ENCODE results near the gene ZDHHC20. TPM values are rescaled to one million over a fixed set of nuclear protein-coding genes. Genes with fewer than 3 reads are reported as not detected.
A peak's percentile ranks its signal among the peaks of the same experiment; 100 is the strongest.

ZDHHC20 gene
- polyA plus RNA-seq (ENCODE audit: insufficient read length in 12 of 12) = 10 to 100 TPM in 11 of 12 donors, not detected in 1; 38.7 to 73.4 (median 53.3) TPM
- long read RNA-seq, donor 1, full-length matches to known transcripts = 1 of 8 reads
- long read RNA-seq, donor 1, partial matches to known transcripts = 0 of 8 reads
- long read RNA-seq, donor 1, other reads (novel, unspliced or antisense) = 7 of 8 reads
- long read RNA-seq, donor 2 = 0 reads
- long read RNA-seq, donor 3, full-length matches to known transcripts = 1 of 1 reads
- long read RNA-seq, donor 3, partial matches to known transcripts = 0 of 1 reads
- long read RNA-seq, donor 3, other reads (novel, unspliced or antisense) = 0 of 1 reads
- long read RNA-seq, donor 4 = 0 reads
- long read RNA-seq, donor 5 = 0 reads
- long read RNA-seq, donor 6, full-length matches to known transcripts = 1 of 1 reads
- long read RNA-seq, donor 6, partial matches to known transcripts = 0 of 1 reads
- long read RNA-seq, donor 6, other reads (novel, unspliced or antisense) = 0 of 1 reads
- long read RNA-seq, donor 7, full-length matches to known transcripts = 3 of 3 reads
- long read RNA-seq, donor 7, partial matches to known transcripts = 0 of 3 reads
- long read RNA-seq, donor 7, other reads (novel, unspliced or antisense) = 0 of 3 reads
- long read RNA-seq, donor 8 = 0 reads
- long read RNA-seq, donor 9, full-length matches to known transcripts = 3 of 3 reads
- long read RNA-seq, donor 9, partial matches to known transcripts = 0 of 3 reads
- long read RNA-seq, donor 9, other reads (novel, unspliced or antisense) = 0 of 3 reads
- long read RNA-seq, donor 10 = 0 reads
- long read RNA-seq, donor 11, full-length matches to known transcripts = 1 of 1 reads
- long read RNA-seq, donor 11, partial matches to known transcripts = 0 of 1 reads
- long read RNA-seq, donor 11, other reads (novel, unspliced or antisense) = 0 of 1 reads

DNA sequence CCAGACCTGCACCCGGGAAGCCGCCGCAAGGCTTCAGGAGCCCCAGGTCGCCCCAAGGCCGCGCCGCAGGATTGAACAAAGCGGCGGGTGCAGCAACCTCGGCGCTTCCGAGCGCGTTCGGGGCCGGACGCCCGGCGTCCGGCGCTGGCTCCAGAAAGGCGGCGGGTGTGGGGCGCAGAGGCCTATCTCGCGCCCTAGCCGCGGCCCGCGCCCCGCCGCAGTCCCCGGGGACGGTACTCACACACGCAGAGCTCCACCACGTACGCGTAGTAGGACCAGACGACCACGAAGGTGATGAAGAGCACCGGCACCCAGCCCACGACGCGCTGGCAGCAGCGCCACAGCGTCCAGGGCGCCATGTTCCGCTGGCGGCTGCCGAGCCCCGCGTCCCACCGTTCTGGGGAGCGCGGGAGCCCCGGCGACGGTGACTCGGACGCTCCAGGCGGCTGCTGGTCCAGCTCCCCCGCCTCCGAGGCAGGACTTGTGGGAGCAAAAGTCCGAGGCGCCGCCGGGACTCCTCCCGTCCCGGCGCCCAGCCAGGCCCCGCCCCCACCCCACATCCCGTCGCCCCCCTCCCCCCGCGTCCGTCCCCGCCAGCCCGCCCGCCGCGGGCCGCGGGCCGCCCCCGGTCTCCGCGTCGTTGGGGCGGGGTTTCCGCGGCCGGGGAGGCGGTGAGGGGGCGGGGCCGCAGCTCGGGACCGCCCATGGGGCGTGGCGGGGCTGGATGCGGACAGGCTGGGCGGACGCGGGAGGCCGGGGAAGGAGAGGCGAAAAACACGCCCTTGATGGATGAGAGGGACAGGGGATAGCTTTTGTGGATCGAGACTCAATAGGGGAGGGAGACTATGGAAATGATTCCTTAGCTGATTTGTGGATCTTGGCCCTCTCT lies at the start of gene ZDHHC20:
ZDHHC20 (minus strand) TSS at position 491 of the 889 bp plus-strand sequence; CDS start at position 359, 132 bp downstream.
- DNase-seq = peak; percentile 86

GRCh38 chr13:21504379-21504778 lies 45.3 kb upstream of the ZDHHC20 start:
- no peak for DNase-seq

- no peak for DNase-seq
These were observed 42.6 kb upstream of the ZDHHC20 start for GRCh38 chr13:21501686-21502085.

DNA sequence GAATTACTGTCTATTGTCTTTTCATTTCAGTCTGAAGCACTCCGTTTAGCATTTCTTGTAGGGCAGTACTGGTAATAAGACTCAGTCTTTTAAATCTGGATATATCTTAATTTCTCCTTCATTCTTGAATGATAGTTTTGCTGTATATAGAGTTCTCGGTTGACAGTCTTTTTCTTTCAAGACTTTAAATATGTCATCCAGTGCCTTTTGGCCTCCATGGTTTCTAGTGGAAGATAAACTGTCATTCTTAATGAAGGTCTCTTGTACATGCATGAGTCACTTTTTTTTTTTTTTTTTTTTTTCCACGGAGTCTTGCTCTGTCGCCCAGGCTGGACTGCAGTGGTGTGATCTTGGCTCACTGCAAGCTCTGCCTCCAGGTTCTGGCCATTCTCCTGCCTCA lies 27.2 kb upstream of the ZDHHC20 start:
- DNase-seq = no peak

DNA sequence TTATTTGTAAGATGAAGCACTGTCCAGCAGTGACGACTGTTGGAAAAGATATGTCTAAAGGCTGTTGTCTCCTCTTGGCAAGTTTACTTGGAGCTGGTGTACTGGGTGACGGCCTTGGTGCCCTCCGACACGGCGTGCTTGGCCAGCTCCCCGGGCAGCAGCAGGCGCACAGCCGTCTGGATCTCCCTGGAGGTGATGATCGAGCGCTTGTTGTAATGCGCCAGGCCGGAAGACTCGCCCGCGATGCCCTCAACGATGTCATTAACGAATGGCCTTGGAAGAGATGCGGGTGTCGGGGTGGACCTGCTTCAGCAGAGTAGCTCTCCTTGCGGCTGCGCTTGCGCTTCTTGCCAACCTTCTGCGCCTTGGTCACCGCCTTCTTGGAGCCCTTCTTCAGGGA lies 24.6 kb upstream of the ZDHHC20 start:
- no peak for DNase-seq

DNA sequence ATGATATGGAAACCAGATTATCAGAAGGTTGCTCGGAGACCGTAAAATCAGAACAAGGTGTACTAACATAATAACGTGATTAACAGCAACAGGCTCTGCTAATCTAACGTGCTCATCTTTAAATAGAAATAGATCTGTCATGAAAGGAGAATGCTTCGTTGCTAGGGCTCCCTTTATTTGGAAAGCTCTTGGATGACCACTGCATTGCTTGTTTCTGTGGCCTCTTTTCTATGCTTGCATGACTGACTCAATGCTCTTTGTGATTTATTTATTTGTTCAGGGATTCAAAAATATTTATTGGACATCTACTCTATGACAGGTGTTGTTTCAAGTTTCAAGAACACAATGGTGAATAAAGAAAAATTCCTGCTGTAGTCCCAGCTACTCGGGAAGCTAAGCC lies 22.3 kb upstream of the ZDHHC20 start:
- no peak for DNase-seq

DNA sequence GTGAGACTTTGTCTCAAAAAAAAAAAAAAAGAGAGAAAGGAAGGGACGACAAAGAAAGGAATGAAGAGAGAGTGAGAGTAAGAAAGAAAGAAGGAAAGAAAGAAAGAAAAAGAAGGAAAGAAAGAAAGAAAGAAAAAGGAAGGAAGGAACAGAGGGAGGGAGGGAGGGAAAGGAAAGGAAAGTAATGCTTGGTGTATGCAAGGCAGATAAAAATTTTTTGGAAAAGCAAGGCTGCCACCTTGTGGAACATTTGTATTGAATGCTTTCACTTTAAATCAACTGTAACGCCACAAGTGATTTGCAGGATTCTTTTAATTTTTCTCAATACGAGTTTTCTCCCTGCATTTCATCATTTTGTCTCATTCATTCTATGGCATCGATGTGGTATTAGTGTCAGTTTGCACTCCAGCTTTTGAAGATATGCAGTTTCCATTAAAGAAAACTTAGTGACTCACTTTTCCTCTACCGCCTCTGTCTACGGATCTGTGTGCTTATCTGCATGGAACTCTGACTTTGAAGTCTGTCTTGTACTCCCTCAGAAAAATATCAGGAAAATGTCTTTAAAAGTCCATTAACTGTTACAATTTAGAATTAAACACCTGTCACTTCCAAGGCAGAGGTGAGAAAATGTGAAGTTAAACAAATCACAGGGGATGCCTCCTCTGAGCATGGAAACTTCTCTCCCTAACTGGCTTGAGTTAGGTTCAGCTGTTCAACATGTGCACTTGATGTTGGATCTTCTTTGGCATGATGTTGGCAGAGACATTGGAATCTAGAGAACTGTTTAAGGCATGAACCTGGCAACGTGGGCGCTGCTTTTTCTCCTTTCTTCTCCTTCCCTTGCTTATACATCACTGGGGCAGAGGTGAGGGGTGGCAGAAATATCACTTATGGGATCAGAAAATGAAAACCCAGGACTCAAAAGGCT lies 20.0 kb upstream of the ZDHHC20 start:
- DNase-seq = peak; percentile 79

DNA sequence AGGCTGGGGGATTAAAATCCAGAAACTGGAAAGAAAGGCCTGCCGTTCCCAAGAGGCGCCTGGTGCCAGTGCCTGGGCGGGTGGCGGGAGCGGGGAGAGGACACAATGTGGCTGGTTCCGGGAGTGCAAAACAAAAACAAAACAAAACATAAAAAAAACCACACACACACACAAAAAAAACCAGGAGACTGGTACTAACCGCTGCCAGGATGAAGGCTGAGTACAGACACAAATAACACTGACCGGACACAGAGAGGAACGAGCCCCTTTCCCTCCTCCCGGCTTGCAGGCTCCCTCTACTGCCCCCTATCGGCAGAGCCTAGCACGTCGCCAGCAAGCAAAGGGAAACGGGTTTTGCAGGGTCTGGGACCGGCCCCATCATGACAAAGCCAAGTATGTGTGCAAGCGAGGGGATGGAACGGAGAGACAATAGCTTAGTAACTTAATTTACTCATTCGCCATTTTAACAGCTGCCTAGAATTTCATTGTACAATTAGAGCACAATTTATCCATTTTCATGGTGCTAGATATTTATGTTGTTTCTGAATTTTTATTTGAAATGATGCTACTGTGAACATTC lies 17.9 kb upstream of the ZDHHC20 start:
- DNase-seq = peak; percentile 81

DNA sequence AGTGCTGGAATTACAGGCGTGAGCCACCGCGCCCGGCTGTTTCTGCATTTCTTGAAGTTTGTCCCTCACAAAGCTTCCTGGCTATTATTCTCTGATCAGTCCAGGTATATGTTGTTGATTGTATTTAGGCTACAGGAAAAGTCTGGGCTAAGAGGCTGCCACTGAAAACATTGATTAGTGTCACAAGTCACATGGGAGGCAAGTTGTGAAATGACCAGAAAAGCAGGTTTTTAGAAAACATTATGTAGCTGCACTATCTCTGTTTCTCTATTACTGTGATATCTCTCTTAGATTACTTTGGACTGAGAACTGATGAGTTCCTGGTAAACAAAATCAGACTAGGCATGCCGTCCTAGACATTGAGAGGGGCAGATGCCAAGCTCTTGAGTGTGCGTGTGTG lies 16.0 kb upstream of the ZDHHC20 start:
- no peak for DNase-seq

DNA sequence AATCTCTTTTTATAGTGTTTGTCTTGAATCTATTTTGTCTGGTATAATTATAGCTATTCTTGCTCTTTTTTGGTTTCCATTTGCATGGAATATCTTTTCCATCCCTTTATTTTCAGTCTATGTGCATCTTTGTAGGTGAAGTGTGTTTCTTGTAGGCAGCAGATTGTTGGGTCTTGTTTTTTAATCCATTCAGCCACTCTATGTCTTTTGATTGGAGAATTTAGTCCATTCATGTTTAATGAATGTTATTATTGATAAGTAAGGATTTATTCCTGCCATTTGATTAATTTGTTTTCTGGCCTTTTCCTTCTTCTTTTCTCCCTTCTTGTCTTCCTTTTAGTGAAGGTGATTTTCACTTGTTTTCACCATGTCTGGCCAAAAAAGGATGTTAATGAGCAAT lies 11.7 kb upstream of the ZDHHC20 start:
- DNase-seq = no peak

DNA sequence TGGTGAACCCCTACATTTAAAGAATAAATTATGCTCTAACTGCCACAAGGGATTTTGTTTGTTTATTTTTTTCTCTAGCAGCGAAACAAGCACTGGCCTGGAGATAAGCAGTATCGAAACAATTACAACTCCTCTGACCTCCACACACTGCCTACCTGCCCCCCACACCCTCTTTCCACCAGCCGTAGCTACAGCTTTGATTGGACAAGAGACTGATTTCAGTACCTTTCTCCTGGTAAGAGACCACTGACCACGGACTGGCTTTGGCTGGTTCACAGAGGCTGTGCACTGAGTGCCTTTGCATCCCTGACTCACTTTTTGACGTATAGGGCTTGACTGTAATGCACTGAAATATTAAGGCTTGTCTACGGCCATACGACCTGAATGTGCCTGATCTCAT lies 7.4 kb upstream of the ZDHHC20 start:
- DNase-seq = no peak

GRCh38 chr13:21465710-21466160 lies 6.6 kb upstream of the ZDHHC20 start:
- DNase-seq = no peak

DNA sequence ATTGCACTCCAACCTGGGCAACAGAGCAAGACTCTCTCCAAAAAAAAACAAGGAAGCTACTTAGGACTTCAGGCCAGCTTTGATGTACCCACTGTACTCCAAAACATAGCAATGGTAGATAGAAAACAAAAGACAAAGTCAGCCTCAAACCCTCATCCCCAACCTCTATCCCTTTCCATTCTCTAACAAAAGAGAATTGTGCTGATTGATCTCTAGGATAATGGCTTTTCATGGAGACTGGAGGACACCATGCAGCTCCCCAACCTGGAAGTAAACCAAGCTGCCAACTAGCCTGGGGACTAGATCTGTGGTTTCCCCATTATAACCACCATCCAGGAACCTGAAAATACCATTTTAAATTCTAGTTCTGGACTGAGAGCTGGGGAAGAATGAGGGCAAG lies 4.3 kb upstream of the ZDHHC20 start:
- DNase-seq = no peak

DNA sequence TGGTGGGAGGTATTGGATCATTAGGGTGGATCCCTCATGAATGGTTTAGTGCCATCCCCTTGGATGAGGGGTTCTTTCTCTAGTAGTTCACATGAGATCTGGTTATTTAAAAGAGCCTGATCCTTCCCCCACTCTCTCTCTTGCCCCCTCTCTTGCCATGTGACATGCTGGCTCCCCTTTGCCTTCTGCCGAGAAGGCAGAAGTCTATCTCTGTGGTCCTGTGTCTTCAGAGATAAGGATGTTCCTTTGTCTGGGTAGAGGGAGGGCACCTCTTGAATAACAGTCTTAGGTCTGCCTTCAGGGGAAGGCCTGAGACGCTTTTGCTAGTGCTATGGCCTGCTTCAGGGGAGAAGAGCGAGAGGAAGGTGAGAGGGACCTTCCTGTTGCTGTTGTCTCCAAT lies 2.0 kb upstream of the ZDHHC20 start:
- DNase-seq = no peak

DNA sequence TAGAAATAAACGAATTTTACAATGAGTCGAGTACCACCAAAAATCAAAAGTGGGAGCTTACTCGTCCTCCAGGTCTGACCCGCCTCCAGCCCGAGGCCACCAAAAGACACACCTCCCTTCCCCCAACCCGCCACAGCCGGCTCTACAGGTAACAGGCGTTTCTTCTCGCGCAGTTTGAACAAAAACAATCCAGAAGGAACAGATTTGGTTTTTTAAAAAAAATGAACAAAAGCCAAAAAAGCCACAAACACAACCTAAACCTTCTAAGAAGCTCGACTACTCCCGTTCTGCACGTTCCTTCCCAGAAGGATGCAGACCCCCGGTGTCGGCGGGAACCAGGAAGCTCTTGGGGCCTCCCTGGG lies 671 bp downstream of the ZDHHC20 start:
- DNase-seq = peak; percentile 18

DNA sequence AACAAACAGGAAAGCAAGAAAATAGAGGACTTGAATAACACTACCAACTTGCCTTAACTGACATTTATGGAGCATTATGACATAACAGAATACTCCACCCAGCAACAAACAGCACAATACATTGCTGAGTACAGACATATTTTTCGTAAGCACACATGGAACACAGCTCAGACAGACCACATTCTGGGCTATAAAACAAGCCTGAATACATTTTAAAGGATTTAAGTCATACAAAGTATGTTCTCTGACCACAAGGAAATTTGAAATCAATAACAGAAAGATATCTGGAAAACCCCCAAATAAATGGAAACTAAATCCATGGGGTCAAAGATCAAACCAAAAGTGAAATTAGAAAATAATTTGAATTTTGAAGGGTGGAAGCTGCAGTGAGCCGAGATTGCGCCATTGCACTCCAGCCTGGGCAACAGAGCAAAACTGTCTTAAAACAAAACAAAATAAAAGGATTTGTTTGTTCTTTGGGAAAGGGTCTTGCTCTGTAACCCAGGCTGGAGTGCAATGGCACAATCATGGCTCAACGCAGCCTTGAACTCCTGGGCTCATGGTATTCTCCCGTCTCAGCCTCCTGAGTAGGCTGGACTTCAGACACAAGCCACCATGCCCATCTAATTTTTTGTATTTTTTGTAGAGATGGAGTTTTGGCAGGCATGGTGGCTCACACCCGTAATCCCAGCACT lies 5.6 kb downstream of the ZDHHC20 start:
- DNase-seq = no peak

GRCh38 chr13:21450936-21451335 lies 8.2 kb downstream of the ZDHHC20 start:
- no peak for DNase-seq

- DNase-seq = no peak
These were observed 12.4 kb downstream of the ZDHHC20 start for GRCh38 chr13:21446656-21447055.

GRCh38 chr13:21445759-21446158 lies 13.3 kb downstream of the ZDHHC20 start:
- DNase-seq = no peak

DNA sequence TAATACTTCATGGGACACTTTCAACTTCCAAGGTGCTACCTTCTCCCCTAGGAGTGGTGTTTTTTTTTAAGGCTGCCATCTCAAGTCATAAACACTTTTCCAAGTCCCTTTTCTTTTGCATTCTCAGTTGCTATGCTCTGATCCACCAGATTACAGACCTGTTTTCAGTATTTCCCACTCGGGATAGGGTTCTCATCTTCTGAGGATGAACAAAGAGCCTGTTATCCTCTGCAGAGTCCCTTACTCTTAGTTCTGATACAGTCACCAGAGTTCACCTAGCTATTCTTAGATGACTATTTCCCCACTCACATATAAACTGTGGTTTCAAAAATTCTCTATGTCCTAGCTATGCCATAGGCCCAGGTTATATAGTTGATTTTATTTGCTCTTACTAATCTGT lies 15.9 kb downstream of the ZDHHC20 start:
- DNase-seq = no peak

All from muscle of arm (tissue), 14 donors.